B cell (primary cell): ENCODE measurements around the gene DMRTA1. TPM values are rescaled to one million over a fixed set of nuclear protein-coding genes. Genes with fewer than 3 reads are reported as not detected.

Experiments
- ATAC-seq: fragments of 200-7000 bp; cut with Tn5 transposase; one replicate; pipeline ENCODE4 v1.10.0; 2021; ENCODE audit warnings: low read depth, mild to moderate bottlenecking, moderate number of reproducible peaks, moderate library complexity
- CTCF ChIA-PET: fragments of 350-600 bp; sonication (Branson Sonifier 250); formaldehyde crosslinking; loops from one replicate; lab custom pipeline; 2021; ENCODE audit warnings: antibody characterized with exemption, inconsistent platforms; lab: Charles Lee
- POLR2A ChIA-PET: fragments of 350-600 bp; sonication (Branson Sonifier 250); formaldehyde crosslinking; loops from one replicate; lab custom pipeline; 2021; ENCODE audit warnings: antibody characterized with exemption; lab: Charles Lee
- DNase-seq: peaks from one replicate; pipeline ENCODE4 v3.0.0; 2013
- H2AFZ ChIP-seq: 2 replicates; pipeline ENCODE4 v1.6.1; 2012; ENCODE audit warnings: mild to moderate bottlenecking, low read depth, low read length; ENCODE audit not compliant: insufficient read depth, poor library complexity, severe bottlenecking
- H3K27ac ChIP-seq, 2 donors: 1 replicate in 1 of 2; 2 replicates in 1 of 2; pipeline ENCODE4 v1.5.1; 2012 to 2013; ENCODE audit warnings: low read length in 2 of 2, mild to moderate bottlenecking in 2 of 2, moderate library complexity in 1 of 2
- H3K27me3 ChIP-seq, 4 experiments: fragments of 200-600 bp in 1 of 4; sonication (generic) in 1 of 4; replicated peaks in 1 of 4; 1 replicate in 2 of 4; 2 replicates in 2 of 4; pipeline versions ENCODE4 v1.6.1 to v1.7.0; 2013 to 2016; ENCODE audit warnings: low read length in 3 of 4, mild to moderate bottlenecking in 2 of 4, mixed read lengths in 1 of 4, moderate library complexity in 1 of 4; ENCODE audit not compliant: insufficient read depth in 4 of 4, control insufficient read depth in 3 of 4; ENCODE audit errors: control extremely low read depth in 1 of 4
- H3K36me3 ChIP-seq, 2 experiments: replicated peaks in 1 of 2; 1 replicate in 1 of 2; 2 replicates in 1 of 2; pipeline versions ENCODE4 v1.6.1 to v1.7.1; 2013; ENCODE audit warnings: low read length in 1 of 2; ENCODE audit not compliant: insufficient read depth in 2 of 2, control insufficient read depth in 1 of 2; ENCODE audit errors: control extremely low read depth in 1 of 2, extremely low read depth in 1 of 2
- H3K4me1 ChIP-seq, 2 donors: fragments of 200-600 bp in 1 of 2; sonication (generic) in 1 of 2; 1 replicate in 1 of 2; 2 replicates in 1 of 2; pipeline versions ENCODE4 v1.5.1 to v1.6.1; 2013 to 2017; ENCODE audit warnings: low read length in 2 of 2; ENCODE audit not compliant: control insufficient read depth in 2 of 2, insufficient read depth in 2 of 2
- H3K4me2 ChIP-seq: replicated peaks from 2 replicates; pipeline ENCODE3; 2012; ENCODE audit warnings: mild to moderate bottlenecking, low read depth, low read length; ENCODE audit not compliant: poor library complexity, severe bottlenecking
- H3K4me3 ChIP-seq, 5 experiments: fragments of 200-600 bp in 1 of 5; sonication (generic) in 1 of 5; 1 replicate in 3 of 5; 2 replicates in 2 of 5; pipeline versions ENCODE4 v1.5.1 to v1.7.0; 2011 to 2016; ENCODE audit warnings: low read length in 4 of 5, mild to moderate bottlenecking in 4 of 5, low read depth in 2 of 5, control low read depth in 1 of 5, moderate library complexity in 1 of 5; ENCODE audit not compliant: insufficient read depth in 1 of 5; ENCODE audit errors: control extremely low read depth in 1 of 5, extremely low read depth in 1 of 5
- H3K79me2 ChIP-seq: fragments of 200-600 bp; sonication (generic); one replicate; pipeline ENCODE4 v1.6.0; 2016; ENCODE audit warnings: low read length; ENCODE audit not compliant: control insufficient read depth, insufficient read depth
- H3K9ac ChIP-seq: fragments of 200-600 bp; sonication (generic); 2 replicates; pipeline ENCODE4 v1.6.1; 2017; ENCODE audit warnings: mild to moderate bottlenecking, low read length, moderate library complexity
- H3K9me3 ChIP-seq, 3 donors: one replicate each; pipeline versions ENCODE4 v1.6.1 to v1.7.1; 2013; ENCODE audit warnings: low read length in 2 of 3; ENCODE audit not compliant: control insufficient read depth in 2 of 3, insufficient read depth in 1 of 3; ENCODE audit errors: control extremely low read depth in 1 of 3
- H4K20me1 ChIP-seq: 2 replicates; pipeline ENCODE4 v1.6.0; 2012; ENCODE audit warnings: mild to moderate bottlenecking, low read length; ENCODE audit not compliant: insufficient read depth, control insufficient read depth, poor library complexity, severe bottlenecking
- H3K27ac Mint-ChIP-seq: one replicate; pipeline ENCODE4 v1.8.0; 2021; ENCODE audit warnings: mixed read lengths
- H3K27me3 Mint-ChIP-seq: one replicate; pipeline ENCODE4 v1.8.0; 2021; ENCODE audit warnings: mixed read lengths
- H3K4me1 Mint-ChIP-seq: one replicate; pipeline ENCODE4 v1.8.0; 2021; ENCODE audit warnings: mixed read lengths
- H3K4me3 Mint-ChIP-seq: one replicate; pipeline ENCODE4 v1.8.0; 2021; ENCODE audit warnings: mixed read lengths
- H3K9me3 Mint-ChIP-seq: one replicate; pipeline ENCODE4 v1.8.0; 2022; ENCODE audit warnings: mixed read lengths; ENCODE audit not compliant: insufficient read depth
- CTCF ChIP-seq: fragments of 200-600 bp; IDR thresholded peaks from one replicate; pipeline ENCODE4 v1.8.0; 2022; ENCODE audit warnings: antibody characterized with exemption, mild to moderate bottlenecking
- EZH2 ChIP-seq: IDR thresholded peaks from 2 replicates; pipeline ENCODE4 v1.6.1; 2012; ENCODE audit warnings: borderline replicate concordance, low read depth, mild to moderate bottlenecking, moderate library complexity, low read length; ENCODE audit not compliant: insufficient read depth, poor library complexity, severe bottlenecking
- WGBS: methylation state at CpG from one replicate; pipeline ENCODE4 v1.1.5; 2013; ENCODE audit warnings: missing lambda C conversion rate; ENCODE audit not compliant: insufficient coverage; 5-methylcytosine and 5-hydroxymethylcytosine counted together
- intact Hi-C: fragments of 100-400 bp; cut with micrococcal nuclease; formaldehyde crosslinking; loops from one replicate; pipeline ENCODE4 v1.10.0; 2022
- polyA plus RNA-seq: library from polyadenylated mRNA; depleted of rRNA; stranded (reverse); fragments of >200 nt; gene quantifications from 2 replicates; pipeline ENCODE4 v1.2.3, GENCODE V29; 2012
- total RNA-seq, 2 donors: library from RNA; stranded (reverse); fragments of 120-200 nt in 1 of 2; gene quantifications; 1 replicate in 1 of 2; 2 replicates in 1 of 2; pipeline versions ENCODE4 v1.2.3 to v1.2.4, GENCODE V29; 2013 to 2022

Gene DMRTA1
- total and polyA plus RNA-seq, 2 donors (not counting 1 experiment from before 2014, with no cell fraction given), result not detected

- H3K4me1 Mint-ChIP-seq, result peaks cover 12% of the 10 kb centered on the region
- Histone ChIP-seq H3K27ac (no peak overlapping the region), H3K4me3 (peak overlapping the region in 4 of 5 experiments; percentile 21 to 57 (median 46)), H3K79me2 (no peaks in the 10 kb centered on the region), H3K27me3 (peaks cover 0 to 44% (median 23%) of the 10 kb centered on the region in 4 experiments), H3K9me3 (peaks cover 0 to 5% (median 2%) of the 10 kb centered on the region in 3 donors), H3K4me1 (peaks cover 11 to 20% of the 10 kb centered on the region in 2 donors), H3K4me2 (peak overlapping the region; percentile 88), H3K36me3 (no peaks in the 10 kb centered on the region), H2AFZ (peak overlapping the region; percentile 70), H4K20me1 (no peaks in the 10 kb centered on the region), H3K9ac (peak overlapping the region; percentile 57)
- 2% methylated on average over 70 of the region's 70 CpGs for WGBS
- DNase-seq (peak; percentile 64), ATAC-seq (peak; percentile 78)
- TF ChIP-seq CTCF (peak; percentile 15), EZH2 (no peak)
- ChIA-PET POLR2A (no interaction called here), CTCF (interaction anchor here (1.4 to 6.3 kb wide), 3 partner anchors 201 to 636 kb away, joined by 4 to 168 read pairs (median 5); no protein-coding TSS in a partner anchor)
- no peaks in the 10 kb centered on the region for H3K9me3 Mint-ChIP-seq
- intact Hi-C loops, result no loop called here
- H3K27ac Mint-ChIP-seq, result no peak overlapping the region
- H3K27me3 Mint-ChIP-seq, result peaks cover 60% of the 10 kb centered on the region
- peak overlapping the region; percentile 68 for H3K4me3 Mint-ChIP-seq
These were observed 460 bp downstream of the DMRTA1 start for GRCh38 chr9:22446950-22447617.
